ENCODE results near the gene PPP1R36. TPM values are rescaled to one million over a fixed set of nuclear protein-coding genes. Genes with fewer than 3 reads are reported as not detected.
"Not testable (repeated sequence)": the region's sequence is repeated elsewhere in the genome, so short reads cannot be mapped to it uniquely, and the experiment has no call there.

PPP1R36 gene
- total RNA-seq, 1 donor from 2014 or later: 0.25 TPM

DNA sequence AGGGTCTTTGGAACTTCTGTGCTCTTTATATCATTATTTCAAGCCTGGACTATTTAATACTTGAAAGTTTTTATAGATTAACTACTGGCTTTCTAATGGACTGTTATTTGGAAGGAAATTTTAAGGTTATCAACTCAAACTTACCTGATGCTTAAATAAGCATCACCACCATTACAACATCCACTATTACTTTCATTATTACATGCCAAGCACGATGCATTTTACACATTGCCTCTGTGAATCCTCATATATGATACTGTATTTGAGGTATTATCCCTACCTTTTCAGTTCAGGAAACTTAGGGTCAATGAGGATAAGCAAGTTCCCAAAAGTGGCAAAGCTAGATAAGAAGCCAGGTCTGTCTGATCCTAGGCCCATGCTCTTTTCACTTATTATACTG, 32.8 kb upstream of the PPP1R36 start:
- intact Hi-C loops (cut with micrococcal nuclease): no loop called here

DNA sequence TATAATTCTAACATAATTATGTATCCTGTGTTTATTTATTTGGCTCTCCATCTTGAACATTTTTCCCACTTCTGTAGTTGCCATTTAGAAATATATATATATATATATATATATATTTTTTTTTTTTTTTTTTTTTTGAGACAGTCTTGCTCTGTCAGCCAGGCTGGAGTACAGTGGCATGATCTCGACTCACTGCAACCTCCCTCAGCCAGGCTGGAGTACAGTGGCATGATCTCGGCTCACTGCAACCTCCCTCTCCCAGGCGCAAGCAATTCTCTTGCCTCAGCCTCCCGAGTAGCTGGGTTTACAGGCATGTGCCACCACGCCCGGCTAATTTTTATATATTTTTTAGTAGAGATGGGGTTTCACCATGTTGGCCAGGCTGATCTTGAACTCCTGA, 32.1 kb upstream of the PPP1R36 start:
- intact Hi-C loops (cut with micrococcal nuclease): not testable (repeated sequence)

DNA sequence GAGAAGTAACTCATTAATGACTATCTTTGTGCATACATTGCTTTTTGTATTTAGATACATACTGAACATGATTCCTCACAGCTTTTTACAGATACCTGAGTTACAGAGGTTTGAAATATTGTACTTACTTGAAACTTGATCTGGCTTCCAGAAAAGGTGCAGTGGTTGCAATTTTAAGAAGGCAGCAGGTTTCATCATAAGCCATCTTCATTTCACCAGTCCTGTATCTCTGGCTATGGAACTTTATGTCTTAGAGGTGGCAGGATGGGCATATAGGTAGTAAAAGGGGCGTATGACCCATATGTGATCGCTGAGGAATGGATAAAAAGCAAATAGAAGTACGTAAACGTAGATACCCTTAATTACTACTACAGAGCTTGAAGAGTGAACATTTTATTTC, 31.5 kb upstream of the PPP1R36 start:
- intact Hi-C loops (cut with micrococcal nuclease): no loop called here

DNA sequence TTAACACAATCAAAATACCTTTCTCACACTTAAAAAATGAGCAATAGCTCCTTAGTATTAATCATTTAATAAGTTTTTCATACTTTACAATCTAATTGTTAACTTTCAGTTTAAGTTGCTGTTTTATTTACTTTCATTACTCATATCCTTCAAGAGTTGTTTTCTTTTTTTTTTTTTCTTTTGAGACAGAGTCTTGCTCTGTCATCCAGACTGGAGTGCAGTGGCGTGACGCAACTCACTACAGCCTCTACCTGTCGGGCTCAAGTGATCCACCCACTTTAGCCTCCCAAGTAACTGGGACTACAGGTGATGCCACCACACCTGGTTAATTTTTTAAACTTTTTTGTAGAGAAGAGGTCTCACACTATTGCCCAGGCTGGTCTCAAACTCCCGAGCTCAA, 29.1 kb upstream of the PPP1R36 start:
- intact Hi-C loops (cut with micrococcal nuclease): no loop called here

DNA sequence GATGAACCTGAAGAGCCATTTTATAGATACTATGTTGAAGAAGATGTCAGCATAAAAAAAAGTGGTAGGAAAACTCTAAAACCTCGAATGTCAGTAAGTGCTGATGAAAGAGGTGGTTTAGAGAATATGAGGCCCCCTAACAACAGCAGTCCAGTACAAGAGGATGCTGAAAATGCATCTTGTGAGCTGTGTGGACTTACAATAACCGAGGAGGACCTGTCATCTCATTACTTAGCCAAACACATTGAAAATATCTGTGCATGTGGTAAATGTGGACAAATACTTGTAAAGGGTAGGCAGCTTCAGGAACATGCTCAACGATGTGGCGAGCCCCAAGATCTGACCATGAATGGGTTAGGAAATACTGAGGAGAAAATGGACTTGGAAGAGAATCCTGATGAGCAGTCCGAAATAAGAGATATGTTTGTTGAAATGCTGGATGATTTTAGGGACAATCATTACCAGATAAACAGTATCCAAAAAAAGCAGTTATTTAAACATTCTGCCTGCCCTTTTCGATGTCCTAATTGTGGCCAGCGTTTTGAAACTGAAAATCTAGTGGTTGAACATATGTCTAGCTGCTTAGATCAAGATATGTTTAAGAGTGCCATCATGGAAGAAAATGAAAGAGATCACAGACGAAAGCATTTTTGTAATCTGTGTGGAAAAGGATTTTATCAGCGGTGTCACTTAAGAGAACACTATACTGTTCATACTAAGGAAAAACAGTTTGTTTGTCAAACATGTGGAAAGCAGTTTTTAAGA, 27.0 kb upstream of the PPP1R36 start:
- intact Hi-C loops (cut with micrococcal nuclease): no loop called here

DNA sequence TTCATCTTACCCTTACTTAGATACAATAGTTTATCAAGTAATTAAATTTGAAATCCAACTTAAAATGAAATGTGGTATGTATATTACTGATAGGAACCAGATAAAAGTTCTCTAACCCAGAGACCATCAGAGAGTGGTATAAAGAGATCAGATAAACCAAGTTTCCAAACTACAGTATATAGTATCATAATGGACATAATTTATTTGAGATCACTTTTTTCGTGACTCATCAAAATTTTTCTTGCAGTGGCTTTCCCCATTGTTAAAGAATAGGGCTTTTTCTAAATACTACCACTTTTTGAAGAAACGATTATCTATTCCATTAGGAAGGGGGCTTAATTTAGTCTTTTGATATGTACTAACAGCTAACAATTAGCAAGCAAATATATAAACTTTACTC, 24.4 kb upstream of the PPP1R36 start:
- intact Hi-C loops (cut with micrococcal nuclease): no loop called here

DNA sequence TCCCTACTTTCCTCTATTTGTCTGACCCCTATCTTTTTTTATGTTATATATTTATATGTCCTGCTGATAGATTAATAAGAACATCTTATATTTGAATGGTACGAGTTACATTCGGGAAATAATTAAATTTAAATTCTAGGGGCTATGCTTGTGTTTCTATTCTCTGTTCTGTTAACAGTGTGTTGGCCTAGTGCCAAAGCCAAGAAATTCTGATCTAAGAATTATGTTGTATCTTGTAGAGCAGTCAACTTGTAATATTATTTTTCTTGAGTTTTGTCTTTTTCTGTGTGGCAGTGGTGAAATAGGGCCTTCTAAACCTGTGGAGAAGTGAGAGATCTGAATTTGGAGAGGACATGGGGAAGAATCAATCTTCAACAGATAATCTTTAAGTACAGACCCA, 18.2 kb upstream of the PPP1R36 start:
- intact Hi-C loops (cut with micrococcal nuclease): no loop called here

DNA sequence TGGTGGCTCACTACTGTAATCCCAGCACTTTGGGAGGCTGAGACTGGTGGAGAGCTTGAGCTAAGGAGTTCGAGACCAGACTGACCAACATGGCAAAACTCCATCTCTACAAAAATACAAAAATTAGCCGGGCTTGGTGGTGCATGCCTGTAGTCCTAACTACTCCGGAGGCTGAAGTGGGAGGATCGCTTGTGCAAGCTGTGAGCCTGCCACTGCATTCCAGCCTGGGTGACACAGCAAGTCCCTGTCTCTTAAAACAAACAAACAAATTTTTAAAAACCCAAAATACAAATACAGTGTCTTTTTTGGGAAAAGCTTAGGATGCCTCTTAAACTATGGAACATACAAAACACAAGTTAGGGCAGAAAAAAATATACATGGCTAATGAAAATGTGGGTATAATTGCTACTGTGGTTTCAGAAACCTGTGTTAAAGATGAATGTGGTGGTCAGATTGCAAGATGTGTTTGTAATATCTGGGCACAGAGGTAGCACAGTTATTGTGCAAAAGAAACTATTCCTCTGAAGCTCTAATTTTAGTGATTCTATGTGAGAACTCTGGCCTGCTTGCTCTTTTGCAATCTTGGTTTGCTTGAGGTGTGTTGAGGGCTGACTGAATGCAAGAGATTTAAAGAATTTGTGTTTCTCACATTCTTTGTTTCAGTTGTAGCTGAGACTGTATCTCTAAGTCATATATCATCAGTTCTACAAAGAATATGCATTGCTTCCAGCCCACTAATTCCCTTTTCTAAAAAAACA, 13.1 kb upstream of the PPP1R36 start:
- intact Hi-C loops (cut with micrococcal nuclease): no loop called here

DNA sequence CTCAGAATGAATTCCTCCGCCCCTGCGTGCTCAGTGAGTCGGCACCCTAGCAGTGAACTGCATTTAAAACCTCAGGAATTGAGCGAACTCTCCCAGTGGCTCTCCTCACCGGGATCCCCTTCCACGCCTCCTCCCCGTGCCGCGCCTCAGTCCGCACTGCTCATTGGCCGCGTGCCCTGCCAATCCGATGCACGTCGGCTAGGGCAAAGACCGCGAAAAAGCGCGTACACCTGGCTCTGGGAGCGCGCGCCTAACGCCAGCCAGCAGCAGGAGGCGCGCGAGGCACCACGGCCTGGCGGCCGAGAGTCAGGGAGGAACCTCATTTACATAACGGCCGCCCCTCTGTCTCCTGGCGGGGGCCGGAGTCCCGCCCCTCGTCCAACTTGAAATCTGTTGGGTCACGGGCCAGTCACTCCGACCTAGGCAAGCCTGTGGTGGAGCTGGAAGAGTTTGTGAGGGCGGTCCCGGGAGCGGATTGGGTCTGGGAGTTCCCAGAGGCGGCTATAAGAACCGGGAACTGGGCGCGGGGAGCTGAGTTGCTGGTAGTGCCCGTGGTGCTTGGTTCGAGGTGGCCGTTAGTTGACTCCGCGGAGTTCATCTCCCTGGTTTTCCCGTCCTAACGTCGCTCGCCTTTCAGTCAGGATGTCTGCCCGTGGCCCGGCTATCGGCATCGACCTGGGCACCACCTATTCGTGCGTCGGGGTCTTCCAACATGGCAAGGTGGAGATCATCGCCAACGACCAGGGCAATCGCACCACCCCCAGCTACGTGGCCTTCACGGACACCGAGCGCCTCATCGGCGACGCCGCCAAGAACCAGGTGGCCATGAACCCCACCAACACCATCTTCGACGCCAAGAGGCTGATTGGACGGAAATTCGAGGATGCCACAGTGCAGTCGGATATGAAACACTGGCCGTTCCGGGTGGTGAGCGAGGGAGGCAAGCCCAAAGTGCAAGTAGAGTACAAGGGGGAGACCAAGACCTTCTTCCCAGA, 9.3 kb upstream of the PPP1R36 start, which contains the start of gene HSPA2:
HSPA2 (plus strand) TSS at position 534 of the 995 bp plus-strand sequence; CDS start at position 643, 109 bp downstream.
- intact Hi-C loops (cut with micrococcal nuclease): loop anchor here (1.0 to 10.0 kb wide), 8 partner anchors 9 to 562 kb away; partner anchors contain the start of genes CHURC1, FNTB, MAX and PLEKHG3

DNA sequence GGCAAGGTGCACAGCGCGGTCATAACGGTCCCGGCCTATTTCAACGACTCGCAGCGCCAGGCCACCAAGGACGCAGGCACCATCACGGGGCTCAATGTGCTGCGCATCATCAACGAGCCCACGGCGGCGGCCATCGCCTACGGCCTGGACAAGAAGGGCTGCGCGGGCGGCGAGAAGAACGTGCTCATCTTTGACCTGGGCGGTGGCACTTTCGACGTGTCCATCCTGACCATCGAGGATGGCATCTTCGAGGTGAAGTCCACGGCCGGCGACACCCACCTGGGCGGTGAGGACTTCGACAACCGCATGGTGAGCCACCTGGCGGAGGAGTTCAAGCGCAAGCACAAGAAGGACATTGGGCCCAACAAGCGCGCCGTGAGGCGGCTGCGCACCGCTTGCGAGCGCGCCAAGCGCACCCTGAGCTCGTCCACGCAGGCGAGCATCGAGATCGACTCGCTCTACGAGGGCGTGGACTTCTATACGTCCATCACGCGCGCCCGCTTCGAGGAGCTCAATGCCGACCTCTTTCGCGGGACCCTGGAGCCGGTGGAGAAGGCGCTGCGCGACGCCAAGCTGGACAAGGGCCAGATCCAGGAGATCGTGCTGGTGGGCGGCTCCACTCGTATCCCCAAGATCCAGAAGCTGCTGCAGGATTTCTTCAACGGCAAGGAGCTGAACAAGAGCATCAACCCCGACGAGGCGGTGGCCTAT, 8.3 kb upstream of the PPP1R36 start:
- intact Hi-C loops (cut with micrococcal nuclease): loop anchor here (1.0 to 10.0 kb wide), 7 partner anchors 8 to 561 kb away; partner anchors contain the start of genes CHURC1, FNTB, MAX and PLEKHG3

DNA sequence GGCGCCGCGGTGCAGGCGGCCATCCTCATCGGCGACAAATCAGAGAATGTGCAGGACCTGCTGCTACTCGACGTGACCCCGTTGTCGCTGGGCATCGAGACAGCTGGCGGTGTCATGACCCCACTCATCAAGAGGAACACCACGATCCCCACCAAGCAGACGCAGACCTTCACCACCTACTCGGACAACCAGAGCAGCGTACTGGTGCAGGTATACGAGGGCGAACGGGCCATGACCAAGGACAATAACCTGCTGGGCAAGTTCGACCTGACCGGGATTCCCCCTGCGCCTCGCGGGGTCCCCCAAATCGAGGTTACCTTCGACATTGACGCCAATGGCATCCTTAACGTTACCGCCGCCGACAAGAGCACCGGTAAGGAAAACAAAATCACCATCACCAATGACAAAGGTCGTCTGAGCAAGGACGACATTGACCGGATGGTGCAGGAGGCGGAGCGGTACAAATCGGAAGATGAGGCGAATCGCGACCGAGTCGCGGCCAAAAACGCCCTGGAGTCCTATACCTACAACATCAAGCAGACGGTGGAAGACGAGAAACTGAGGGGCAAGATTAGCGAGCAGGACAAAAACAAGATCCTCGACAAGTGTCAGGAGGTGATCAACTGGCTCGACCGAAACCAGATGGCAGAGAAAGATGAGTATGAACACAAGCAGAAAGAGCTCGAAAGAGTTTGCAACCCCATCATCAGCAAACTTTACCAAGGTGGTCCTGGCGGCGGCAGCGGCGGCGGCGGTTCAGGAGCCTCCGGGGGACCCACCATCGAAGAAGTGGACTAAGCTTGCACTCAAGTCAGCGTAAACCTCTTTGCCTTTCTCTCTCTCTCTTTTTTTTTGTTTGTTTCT, 7.6 kb upstream of the PPP1R36 start:
- intact Hi-C loops (cut with micrococcal nuclease): loop anchor here (1.0 to 10.0 kb wide), 7 partner anchors 7 to 560 kb away; partner anchors contain the start of genes CHURC1, FNTB, MAX and PLEKHG3

DNA sequence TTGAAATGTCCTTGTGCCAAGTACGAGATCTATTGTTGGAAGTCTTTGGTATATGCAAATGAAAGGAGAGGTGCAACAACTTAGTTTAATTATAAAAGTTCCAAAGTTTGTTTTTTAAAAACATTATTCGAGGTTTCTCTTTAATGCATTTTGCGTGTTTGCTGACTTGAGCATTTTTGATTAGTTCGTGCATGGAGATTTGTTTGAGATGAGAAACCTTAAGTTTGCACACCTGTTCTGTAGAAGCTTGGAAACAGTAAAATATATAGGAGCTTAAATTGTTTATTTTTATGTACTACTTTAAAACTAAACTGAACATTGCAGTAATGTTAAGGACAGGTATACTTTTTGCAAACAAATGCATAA, 6.9 kb upstream of the PPP1R36 start:
- intact Hi-C loops (cut with micrococcal nuclease): loop anchor here (5.0 to 10.0 kb wide), 5 partner anchors 162 to 559 kb away; partner anchors contain the start of genes CHURC1, FNTB, MAX and PLEKHG3

DNA sequence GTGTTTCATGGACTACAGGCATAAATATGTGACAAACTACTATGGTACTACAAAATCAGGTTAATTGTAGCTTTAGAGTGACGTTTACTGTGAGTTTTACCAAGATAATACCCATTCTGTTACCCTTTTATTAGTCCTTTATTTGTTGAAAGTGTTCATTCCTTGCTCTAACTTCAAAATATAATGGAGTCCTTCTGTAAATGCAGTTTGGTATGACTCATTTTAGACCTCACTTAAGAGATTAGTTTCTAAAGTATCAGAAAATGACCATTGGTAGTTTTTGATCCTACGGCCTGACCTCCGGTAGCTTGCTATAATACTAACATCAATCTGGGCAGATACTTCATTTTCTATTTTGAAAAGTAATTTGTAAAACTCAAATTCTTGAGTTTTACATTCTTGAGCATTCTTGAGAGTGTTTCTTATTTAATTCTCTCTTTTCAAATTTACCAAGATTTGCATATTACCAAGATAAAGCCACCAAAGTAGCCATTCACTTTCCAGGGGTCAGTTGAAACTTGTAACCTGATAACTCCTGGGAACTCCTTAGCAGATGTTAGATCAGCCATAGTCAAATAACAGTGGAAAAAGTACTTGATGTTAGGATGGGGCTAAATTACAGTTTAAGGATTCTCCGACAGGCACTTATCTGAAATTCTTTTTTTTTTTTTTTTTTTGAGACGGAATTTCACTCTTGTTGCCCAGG, 5.0 kb upstream of the PPP1R36 start:
- intact Hi-C loops (cut with micrococcal nuclease): loop anchor here (5.0 to 10.0 kb wide), 5 partner anchors 160 to 558 kb away; partner anchors contain the start of genes CHURC1, FNTB, MAX and PLEKHG3

DNA sequence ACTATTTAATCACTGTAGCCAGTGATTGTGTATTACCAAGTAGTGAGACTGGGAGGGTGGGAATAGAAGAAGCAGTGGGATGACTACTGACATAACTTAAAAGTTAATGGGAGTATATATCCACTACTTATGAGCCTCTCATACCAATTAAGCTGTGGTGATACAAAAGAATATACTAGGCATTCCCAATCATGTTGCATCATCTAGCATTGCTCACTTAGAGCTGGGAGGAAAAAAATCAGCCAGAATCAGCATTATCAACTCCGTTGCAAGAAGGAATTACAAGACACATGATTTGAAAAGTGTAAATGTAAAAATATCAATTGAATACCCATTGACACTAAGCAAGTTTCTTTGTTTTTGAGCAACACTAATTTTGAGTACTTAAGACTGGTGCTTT, 745 bp upstream of the PPP1R36 start:
- intact Hi-C loops (cut with micrococcal nuclease): loop anchor here (1.0 to 10.0 kb wide), 3 partner anchors 8 to 366 kb away; partner anchors contain the start of genes CHURC1 and PLEKHG3

DNA sequence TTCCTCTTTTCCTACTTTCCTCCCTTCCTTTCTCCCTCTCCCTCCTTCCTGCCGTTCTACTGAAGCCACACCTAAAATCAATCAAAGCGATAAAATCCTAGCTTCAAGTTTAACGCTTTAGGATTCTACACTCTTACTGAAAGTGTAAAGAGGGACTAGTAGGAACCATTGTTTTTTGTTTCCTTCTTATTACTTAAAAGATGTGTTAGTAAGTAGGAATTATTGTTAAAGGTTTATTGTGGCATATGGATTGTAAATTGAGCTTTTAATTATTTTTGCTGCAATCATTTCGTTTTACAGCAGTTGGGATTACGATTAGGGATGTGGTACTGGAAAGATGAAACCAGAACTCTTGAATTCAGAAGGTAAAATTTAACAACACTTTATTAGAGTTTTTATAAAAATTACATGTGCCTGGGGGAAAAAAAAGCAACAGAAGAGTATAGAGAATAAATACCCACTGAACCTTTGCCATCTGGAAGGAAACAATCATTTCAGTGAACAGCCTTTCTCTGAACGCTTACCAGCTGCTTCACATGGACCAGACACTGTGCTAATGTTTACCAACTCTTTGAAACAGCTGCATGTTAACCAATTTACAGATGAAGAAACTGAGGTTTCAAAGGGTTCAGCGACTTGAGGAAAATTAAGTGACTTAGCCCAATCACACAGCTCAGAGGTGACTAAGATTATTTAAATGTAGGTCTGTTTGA, 1.0 kb downstream of the PPP1R36 start:
- intact Hi-C loops (cut with micrococcal nuclease): no loop called here

DNA sequence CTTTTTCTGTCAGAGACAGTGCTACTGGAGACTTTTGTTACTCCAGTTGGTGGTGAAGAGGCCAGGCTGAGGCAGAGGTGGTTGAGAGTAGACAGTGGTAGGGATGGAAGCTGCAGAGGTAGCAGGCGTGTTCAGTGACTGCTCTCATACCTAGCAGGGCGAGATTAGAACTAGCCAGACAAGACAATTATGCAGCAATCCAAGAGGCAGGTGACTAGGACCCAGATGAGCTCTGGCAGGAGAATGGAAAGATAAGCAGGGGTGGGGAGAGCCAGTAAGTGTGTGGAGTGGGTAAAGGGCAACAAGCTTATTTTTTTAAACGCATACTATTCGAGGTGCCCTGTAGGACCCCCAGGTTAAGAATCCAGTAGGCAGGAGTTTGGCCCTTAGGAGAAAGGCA, 4.8 kb downstream of the PPP1R36 start:
- intact Hi-C loops (cut with micrococcal nuclease): no loop called here

DNA sequence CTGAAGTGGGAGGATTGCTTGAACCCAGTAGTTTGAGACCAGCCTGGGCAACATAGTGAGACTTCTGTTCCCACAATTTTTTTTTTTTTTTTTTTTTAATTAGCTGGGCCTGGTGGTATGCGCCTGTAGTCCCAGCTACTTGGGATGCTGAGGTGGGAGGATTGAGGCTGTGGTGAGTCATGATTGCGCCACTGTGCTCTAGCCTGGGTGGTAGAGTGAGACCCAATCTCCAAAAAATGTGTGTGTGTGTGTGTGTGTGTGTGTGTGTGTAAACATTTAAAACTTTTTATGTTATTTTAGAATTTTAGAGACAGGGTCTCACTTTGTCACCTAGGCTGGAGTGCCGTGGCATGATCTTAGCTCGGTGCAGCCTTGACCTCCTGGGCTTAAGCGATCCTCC, 6.8 kb downstream of the PPP1R36 start:
- intact Hi-C loops (cut with micrococcal nuclease): no loop called here

DNA sequence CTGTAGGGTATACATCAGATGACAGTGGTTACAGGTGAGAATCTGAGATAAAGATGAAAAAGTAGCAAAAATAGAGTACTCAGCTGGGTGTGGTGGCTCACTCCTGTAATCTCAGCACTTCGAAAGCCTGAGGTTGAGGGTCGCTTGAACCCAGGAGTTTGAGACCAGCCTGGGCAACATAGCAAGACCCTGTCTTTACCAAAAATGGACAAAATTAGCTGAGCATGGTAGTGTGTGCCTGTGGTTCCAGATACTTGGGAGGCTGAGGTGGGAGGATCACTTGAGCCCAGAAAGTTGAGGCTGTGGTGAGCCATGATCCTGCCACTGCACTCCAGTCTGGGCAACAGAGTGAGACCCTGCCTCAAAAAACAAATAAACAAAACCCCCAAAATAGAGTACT, 8.5 kb downstream of the PPP1R36 start:
- intact Hi-C loops (cut with micrococcal nuclease): not testable (repeated sequence)
